Loucy (cell line): ENCODE results near the gene SLCO4A1.

Experiments
- CTCF ChIP-seq: fragments of 200-600 bp; sonication (generic); conservative IDR thresholded peaks from 2 replicates; pipeline ENCODE4 v1.5.1; 2014; ENCODE audit warnings: mild to moderate bottlenecking, antibody characterized with exemption, low read length
- EZH2phosphoT487 ChIP-seq: fragments of 200-600 bp; IDR thresholded peaks from 2 replicates; pipeline ENCODE4 v1.6.1; 2018; ENCODE audit warnings: antibody characterized with exemption, mild to moderate bottlenecking, moderate library complexity, borderline replicate concordance

- TF ChIP-seq CTCF, result no peak
- TF ChIP-seq EZH2phosphoT487, result no peak
Measured at GRCh38 chr20:62692801-62693523, 50.7 kb downstream of the SLCO4A1 start.
